Measurements from ENCODE around the gene MYO9B. TPM values are rescaled to one million over a fixed set of nuclear protein-coding genes. Genes with fewer than 3 reads are reported as not detected.

MYO9B gene
- total RNA-seq, 1 experiment from 2014 or later, result 85.4 TPM

DNA sequence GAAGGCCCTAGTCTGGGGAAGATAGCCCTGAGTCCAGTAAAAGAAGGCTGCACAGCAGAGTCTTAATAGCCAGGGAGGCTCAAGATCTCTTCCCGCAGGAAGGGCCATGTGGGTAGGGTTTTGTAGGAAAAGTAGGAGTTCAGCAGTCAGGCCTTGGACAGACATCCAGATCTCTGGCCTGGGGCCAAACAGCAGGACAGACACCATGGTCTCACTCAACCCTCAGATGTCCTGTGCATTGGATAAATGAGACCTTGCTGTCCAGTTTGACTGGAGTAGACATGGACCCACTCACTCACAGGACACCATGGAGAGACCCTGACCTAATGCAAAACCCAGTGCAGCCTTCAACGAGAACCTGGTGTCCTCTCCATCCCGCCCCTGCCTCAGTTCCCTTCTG is 154.3 kb downstream of the MYO9B start:
- ChIA-PET CTCF (no interaction called here), POLR2A (ENCODE audit: low non-redundant PET) (interaction anchor here (0.6 kb wide), 1 partner anchor 282 kb away, joined by 4 read pairs; no protein-coding TSS in a partner anchor)
- BruUV-seq (replicated peaks), result no TSS peak
- Histone ChIP-seq H3K4me3 (ENCODE audit: low read depth, low read length, poor library complexity, severe bottlenecking) (no peak overlapping the region), H3K4me1 (ENCODE audit: insufficient read depth, low read length, poor library complexity, severe bottlenecking) (peaks cover 12% of the 10 kb centered on the region), H3K27ac (ENCODE audit: low read depth, low read length, poor library complexity, severe bottlenecking) (no peak overlapping the region), H3K36me3 (ENCODE audit: insufficient read depth, low read length, poor library complexity, severe bottlenecking) (peaks cover 15% of the 10 kb centered on the region), H3K9me3 (ENCODE audit: low read depth, low read length, poor library complexity, severe bottlenecking) (no peaks in the 10 kb centered on the region), H3K27me3 (replicated peaks; ENCODE audit: insufficient read depth, low read depth, low read length, poor library complexity) (no peaks in the 10 kb centered on the region)
- intact Hi-C loops (cut with micrococcal nuclease; ENCODE audit: unreplicated experiment), result no loop called here
- no peak for DNase-seq (ENCODE audit: low spot score)
- no peak for TF ChIP-seq EZH2 (IDR thresholded peaks at IDR 0.05; ENCODE audit: borderline replicate concordance, low read depth, low read length, poor library complexity, severe bottlenecking)
- TF ChIP-seq, protein P1, sequence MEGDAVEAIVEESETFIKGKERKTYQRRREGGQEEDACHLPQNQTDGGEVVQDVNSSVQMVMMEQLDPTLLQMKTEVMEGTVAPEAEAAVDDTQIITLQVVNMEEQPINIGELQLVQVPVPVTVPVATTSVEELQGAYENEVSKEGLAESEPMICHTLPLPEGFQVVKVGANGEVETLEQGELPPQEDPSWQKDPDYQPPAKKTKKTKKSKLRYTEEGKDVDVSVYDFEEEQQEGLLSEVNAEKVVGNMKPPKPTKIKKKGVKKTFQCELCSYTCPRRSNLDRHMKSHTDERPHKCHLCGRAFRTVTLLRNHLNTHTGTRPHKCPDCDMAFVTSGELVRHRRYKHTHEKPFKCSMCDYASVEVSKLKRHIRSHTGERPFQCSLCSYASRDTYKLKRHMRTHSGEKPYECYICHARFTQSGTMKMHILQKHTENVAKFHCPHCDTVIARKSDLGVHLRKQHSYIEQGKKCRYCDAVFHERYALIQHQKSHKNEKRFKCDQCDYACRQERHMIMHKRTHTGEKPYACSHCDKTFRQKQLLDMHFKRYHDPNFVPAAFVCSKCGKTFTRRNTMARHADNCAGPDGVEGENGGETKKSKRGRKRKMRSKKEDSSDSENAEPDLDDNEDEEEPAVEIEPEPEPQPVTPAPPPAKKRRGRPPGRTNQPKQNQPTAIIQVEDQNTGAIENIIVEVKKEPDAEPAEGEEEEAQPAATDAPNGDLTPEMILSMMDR (conservative IDR thresholded peaks at IDR 0.05; ENCODE audit: low read depth, low read length), result no peak

GRCh38 chr19:17232258-17232657 is 156.7 kb downstream of the MYO9B start:
- intact Hi-C loops (cut with micrococcal nuclease; ENCODE audit: unreplicated experiment), result no loop called here
- ChIA-PET POLR2A (ENCODE audit: low non-redundant PET) (no interaction called here), CTCF (no interaction called here)
- Histone ChIP-seq H3K4me3 (ENCODE audit: low read depth, low read length, poor library complexity, severe bottlenecking) (no peak overlapping the region), H3K27me3 (replicated peaks; ENCODE audit: insufficient read depth, low read depth, low read length, poor library complexity) (no peaks in the 10 kb centered on the region), H3K27ac (ENCODE audit: low read depth, low read length, poor library complexity, severe bottlenecking) (no peak overlapping the region), H3K36me3 (ENCODE audit: insufficient read depth, low read length, poor library complexity, severe bottlenecking) (peaks cover 15% of the 10 kb centered on the region), H3K4me1 (ENCODE audit: insufficient read depth, low read length, poor library complexity, severe bottlenecking) (peaks cover 19% of the 10 kb centered on the region), H3K9me3 (ENCODE audit: low read depth, low read length, poor library complexity, severe bottlenecking) (no peaks in the 10 kb centered on the region)
- no TSS peak for BruUV-seq (replicated peaks)
- TF ChIP-seq, protein P1 (conservative IDR thresholded peaks at IDR 0.05; ENCODE audit: low read depth, low read length), result no peak
- no peak for TF ChIP-seq EZH2 (IDR thresholded peaks at IDR 0.05; ENCODE audit: borderline replicate concordance, low read depth, low read length, poor library complexity, severe bottlenecking)
- DNase-seq (ENCODE audit: low spot score), result no peak

- H3K27me3 ChIP-seq (replicated peaks; ENCODE audit: insufficient read depth, low read depth, low read length, poor library complexity), result no peaks in the 10 kb centered on the region
- DNase-seq (ENCODE audit: low spot score), result peak; percentile 69
- H3K36me3 ChIP-seq (ENCODE audit: insufficient read depth, low read length, poor library complexity, severe bottlenecking), result peaks cover 15% of the 10 kb centered on the region
- no peaks in the 10 kb centered on the region for H3K9me3 ChIP-seq (ENCODE audit: low read depth, low read length, poor library complexity, severe bottlenecking)
- H3K4me1 ChIP-seq (ENCODE audit: insufficient read depth, low read length, poor library complexity, severe bottlenecking), result peaks cover 19% of the 10 kb centered on the region
- CTCF ChIA-PET, result interaction anchor here (0.6 to 1.0 kb wide), 2 partner anchors 462 to 520 kb away, joined by 3 to 4 read pairs; no protein-coding TSS in a partner anchor
- no TSS peak for BruUV-seq (replicated peaks)
- POLR2A ChIA-PET (ENCODE audit: low non-redundant PET), result interaction anchor here (0.6 kb wide), 1 partner anchor 119 kb away, joined by 14 read pairs; no protein-coding TSS in a partner anchor
- peak overlapping the region; percentile 88 for H3K27ac ChIP-seq (ENCODE audit: low read depth, low read length, poor library complexity, severe bottlenecking)
- peak overlapping the region; percentile 74 for H3K4me3 ChIP-seq (ENCODE audit: low read depth, low read length, poor library complexity, severe bottlenecking)
- no peak for TF ChIP-seq EZH2 (IDR thresholded peaks at IDR 0.05; ENCODE audit: borderline replicate concordance, low read depth, low read length, poor library complexity, severe bottlenecking)
- TF ChIP-seq, protein P1 (conservative IDR thresholded peaks at IDR 0.05; ENCODE audit: low read depth, low read length), result no peak
- intact Hi-C loops (cut with micrococcal nuclease; ENCODE audit: unreplicated experiment), result no loop called here
Measured at GRCh38 chr19:17234911-17235299, 159.3 kb downstream of the MYO9B start.

Measured in A673 (cell line).